SJSA1 (cell line): ENCODE measurements around the gene CRTAP. TPM values are rescaled to one million over a fixed set of nuclear protein-coding genes. Genes with fewer than 3 reads are reported as not detected.
"Not testable (repeated sequence)": the region's sequence is repeated elsewhere in the genome, so short reads cannot be mapped to it uniquely, and the experiment has no call there.

Experiments
- DNase-seq, 2 experiments: peaks; one replicate each; pipeline ENCODE4 v3.0.0-alpha.2; 2015 to 2020; ENCODE audit warnings: low spot score in 2 of 2, low read depth in 1 of 2
- H3K27ac ChIP-seq: fragments of 250-450 bp; sonication (Bioruptor Pico); 2 replicates; pipeline ENCODE4 v1.5.1; 2020; ENCODE audit warnings: mild to moderate bottlenecking, moderate library complexity
- H3K27me3 ChIP-seq: fragments of 250-450 bp; sonication (Bioruptor Pico); replicated peaks from 2 replicates; pipeline ENCODE4 v1.5.1; 2020; ENCODE audit warnings: mild to moderate bottlenecking, moderate library complexity
- H3K36me3 ChIP-seq: fragments of 250-450 bp; sonication (Bioruptor Pico); 2 replicates; pipeline ENCODE4 v1.5.1; 2020; ENCODE audit warnings: mild to moderate bottlenecking
- H3K4me1 ChIP-seq: fragments of 250-450 bp; sonication (Bioruptor Pico); replicated peaks from 2 replicates; pipeline ENCODE4 v1.6.1; 2021; ENCODE audit warnings: mild to moderate bottlenecking
- H3K4me3 ChIP-seq: fragments of 250-450 bp; sonication (Bioruptor Pico); 2 replicates; pipeline ENCODE4 v1.5.1; 2020; ENCODE audit warnings: mild to moderate bottlenecking
- H3K9me3 ChIP-seq: fragments of 250-450 bp; sonication (Bioruptor Pico); replicated peaks from 2 replicates; pipeline ENCODE4 v1.5.1; 2020; ENCODE audit warnings: mild to moderate bottlenecking
- total RNA-seq: library from RNA; depleted of rRNA; stranded (reverse); fragments of >200 nt; shearing (Covaris generic); gene quantifications from 2 replicates; pipeline ENCODE4 v1.2.3, GENCODE V29; 2014; rRNA removed

Gene CRTAP
- total RNA-seq = 116 and 189 TPM in 2 replicates

DNA sequence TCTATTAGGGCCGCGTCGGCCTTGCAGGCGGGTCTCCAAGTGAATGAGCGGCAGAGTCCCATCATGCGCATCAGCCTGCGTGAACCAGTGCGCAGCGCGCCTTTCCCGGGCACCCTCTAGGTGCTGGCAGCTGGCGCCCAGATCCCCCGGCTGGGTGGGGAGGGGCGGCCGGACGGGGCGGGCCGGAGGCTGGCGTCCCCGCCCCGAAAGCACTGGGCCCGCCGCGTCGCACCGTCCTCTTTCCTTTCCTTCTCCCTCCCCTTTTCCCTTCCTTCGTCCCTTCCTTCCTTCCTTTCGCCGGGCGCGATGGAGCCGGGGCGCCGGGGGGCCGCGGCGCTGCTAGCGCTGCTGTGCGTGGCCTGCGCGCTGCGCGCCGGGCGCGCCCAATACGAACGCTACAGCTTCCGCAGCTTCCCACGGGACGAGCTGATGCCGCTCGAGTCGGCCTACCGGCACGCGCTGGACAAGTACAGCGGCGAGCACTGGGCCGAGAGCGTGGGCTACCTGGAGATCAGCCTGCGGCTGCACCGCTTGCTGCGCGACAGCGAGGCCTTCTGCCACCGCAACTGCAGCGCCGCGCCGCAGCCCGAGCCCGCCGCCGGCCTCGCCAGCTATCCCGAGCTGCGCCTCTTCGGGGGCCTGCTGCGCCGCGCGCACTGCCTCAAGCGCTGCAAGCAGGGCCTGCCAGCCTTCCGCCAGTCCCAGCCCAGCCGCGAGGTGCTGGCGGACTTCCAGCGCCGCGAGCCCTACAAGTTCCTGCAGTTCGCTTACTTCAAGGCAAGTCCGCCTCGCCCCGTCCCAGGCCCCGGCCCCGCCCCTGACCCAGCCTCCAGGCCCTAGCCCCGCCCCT lies at the start of gene CRTAP:
CRTAP (plus strand) TSS at position 243 of the 850 bp plus-strand sequence; CDS start at position 307, 64 bp downstream.
- H3K9me3 ChIP-seq = no peaks in the 10 kb centered on the region
- H3K4me1 ChIP-seq = peaks cover 17% of the 10 kb centered on the region
- H3K4me3 ChIP-seq = peak within 1 kb of the TSS; percentile 85
- H3K27ac ChIP-seq = peak within 1 kb of the TSS; percentile 62
- no peaks in the 10 kb centered on the region for H3K27me3 ChIP-seq
- peak; percentile 85 to 94 for DNase-seq
- peaks cover 6% of the 10 kb centered on the region for H3K36me3 ChIP-seq

DNA sequence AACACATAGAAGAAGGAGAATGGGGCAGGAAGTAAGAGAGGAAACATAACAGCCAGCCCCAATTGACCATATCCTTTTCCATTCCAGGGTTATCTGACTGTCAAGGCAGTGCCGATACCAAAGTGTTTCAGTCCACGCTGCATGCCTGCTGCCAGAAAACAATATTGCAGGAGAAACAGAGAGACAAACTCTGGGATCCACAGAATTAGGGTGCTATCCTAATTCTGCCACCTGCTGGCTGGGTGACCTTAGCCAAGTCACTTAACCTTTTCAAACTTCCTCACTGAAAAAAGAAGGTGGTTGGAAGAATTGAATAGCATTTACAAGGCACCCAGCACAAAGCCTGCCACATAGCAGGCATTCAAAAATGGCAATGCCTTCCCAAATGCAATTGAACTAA lies 48.9 kb upstream of the CRTAP start:
- Histone ChIP-seq H3K4me3 (no peak overlapping the region), H3K27me3 (no peaks in the 10 kb centered on the region), H3K36me3 (peaks cover 41% of the 10 kb centered on the region), H3K27ac (no peak overlapping the region), H3K4me1 (no peaks in the 10 kb centered on the region), H3K9me3 (no peaks in the 10 kb centered on the region)
- no peak for DNase-seq

DNA sequence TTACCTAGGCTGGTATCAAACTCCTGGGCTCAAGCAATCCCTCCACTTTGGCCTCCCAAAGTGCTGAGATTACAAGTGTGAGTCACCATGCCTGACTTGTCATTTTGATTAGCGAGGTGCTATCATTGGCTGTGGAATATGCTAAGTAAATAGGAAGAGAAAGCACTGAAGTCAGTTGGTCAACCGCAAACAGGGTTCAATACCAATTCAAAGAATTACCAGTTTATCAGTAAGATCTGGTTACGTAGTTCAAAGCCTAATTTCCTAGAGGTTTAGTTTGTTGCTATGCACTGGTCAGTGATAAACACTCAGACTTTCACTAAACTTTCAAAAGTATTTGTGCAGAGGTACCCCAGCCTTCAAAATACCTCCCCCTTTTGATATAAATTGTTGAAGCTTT lies 46.3 kb upstream of the CRTAP start:
- Histone ChIP-seq H3K27me3 (no peaks in the 10 kb centered on the region), H3K4me3 (no peak overlapping the region), H3K4me1 (no peaks in the 10 kb centered on the region), H3K27ac (no peak overlapping the region), H3K36me3 (peaks cover 34% of the 10 kb centered on the region), H3K9me3 (no peaks in the 10 kb centered on the region)
- no peak for DNase-seq

DNA sequence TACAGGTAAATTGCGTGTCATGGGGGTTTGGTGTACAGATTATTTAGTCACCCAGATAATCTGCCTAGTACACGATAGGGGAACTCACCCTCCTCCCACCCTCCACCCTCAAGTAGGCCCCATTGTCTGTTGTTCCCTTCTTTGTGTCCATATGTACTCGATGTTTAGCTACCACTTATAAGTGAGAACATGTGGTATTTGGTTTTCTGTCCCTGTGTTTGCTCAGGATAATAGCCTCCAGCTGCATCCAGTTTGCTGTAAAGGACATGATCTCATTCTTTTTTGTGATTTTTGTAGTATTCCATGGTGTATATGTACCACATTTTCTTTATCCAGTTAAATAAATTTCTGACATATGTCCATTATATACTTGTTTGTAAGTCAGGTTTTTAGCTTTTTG lies 44.0 kb upstream of the CRTAP start:
- H3K27ac ChIP-seq = not testable (repeated sequence)
- peak in 1 of 2 experiments; percentile 10 for DNase-seq

DNA sequence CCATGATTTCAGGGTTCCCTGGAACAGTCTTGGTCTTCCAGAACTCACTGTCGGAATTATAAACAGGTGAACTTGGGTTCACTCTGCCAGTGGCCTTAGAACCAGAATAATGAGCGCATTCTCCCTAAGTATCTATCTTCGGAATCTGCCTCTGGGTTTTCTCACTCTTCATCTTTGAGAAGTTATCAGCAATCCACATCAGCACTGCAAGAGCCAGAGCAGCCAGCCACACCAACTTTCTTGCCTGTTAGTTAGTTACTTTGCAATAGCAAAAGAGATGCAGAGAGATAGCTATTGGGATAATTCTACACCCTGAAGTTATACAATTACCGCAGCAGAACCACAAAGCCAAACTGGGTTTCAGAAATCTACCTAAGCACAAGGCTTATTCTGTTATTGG lies 42.6 kb upstream of the CRTAP start:
- Histone ChIP-seq H3K27ac (no peak overlapping the region), H3K36me3 (peaks cover 23% of the 10 kb centered on the region), H3K4me3 (no peak overlapping the region), H3K9me3 (no peaks in the 10 kb centered on the region), H3K27me3 (no peaks in the 10 kb centered on the region), H3K4me1 (no peaks in the 10 kb centered on the region)
- DNase-seq = no peak

More for the DNA sequence above, 44.0 kb upstream of the CRTAP start:
- peaks cover 26% of the 10 kb centered on the region for H3K36me3 ChIP-seq
- H3K4me3 ChIP-seq, H3K27me3 ChIP-seq, H3K4me1 ChIP-seq, H3K9me3 ChIP-seq: not testable (repeated sequence)

DNA sequence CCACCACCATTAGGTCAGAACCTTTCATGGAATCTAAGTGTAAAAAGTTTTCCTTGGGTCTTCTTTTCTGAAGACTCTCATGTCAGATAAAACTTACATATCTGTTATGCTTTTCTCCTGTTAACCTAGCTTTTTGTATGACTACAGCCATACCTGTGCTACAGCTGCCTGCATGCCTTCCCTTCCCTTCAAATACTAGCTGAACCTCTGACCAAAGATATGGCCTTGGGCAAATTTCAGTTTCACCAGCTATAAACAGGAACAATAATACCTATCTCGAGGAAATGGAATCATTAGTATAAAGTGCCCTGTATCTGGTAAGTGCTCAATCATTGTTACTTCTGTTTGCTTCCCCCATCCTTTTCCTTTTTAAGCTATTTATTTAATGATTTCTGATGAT lies 41.9 kb upstream of the CRTAP start:
- no peak overlapping the region for H3K27ac ChIP-seq
- no peaks in the 10 kb centered on the region for H3K27me3 ChIP-seq
- H3K9me3 ChIP-seq = no peaks in the 10 kb centered on the region
- DNase-seq = no peak
- H3K4me3 ChIP-seq = no peak overlapping the region
- H3K4me1 ChIP-seq = no peaks in the 10 kb centered on the region
- H3K36me3 ChIP-seq = peaks cover 26% of the 10 kb centered on the region

DNA sequence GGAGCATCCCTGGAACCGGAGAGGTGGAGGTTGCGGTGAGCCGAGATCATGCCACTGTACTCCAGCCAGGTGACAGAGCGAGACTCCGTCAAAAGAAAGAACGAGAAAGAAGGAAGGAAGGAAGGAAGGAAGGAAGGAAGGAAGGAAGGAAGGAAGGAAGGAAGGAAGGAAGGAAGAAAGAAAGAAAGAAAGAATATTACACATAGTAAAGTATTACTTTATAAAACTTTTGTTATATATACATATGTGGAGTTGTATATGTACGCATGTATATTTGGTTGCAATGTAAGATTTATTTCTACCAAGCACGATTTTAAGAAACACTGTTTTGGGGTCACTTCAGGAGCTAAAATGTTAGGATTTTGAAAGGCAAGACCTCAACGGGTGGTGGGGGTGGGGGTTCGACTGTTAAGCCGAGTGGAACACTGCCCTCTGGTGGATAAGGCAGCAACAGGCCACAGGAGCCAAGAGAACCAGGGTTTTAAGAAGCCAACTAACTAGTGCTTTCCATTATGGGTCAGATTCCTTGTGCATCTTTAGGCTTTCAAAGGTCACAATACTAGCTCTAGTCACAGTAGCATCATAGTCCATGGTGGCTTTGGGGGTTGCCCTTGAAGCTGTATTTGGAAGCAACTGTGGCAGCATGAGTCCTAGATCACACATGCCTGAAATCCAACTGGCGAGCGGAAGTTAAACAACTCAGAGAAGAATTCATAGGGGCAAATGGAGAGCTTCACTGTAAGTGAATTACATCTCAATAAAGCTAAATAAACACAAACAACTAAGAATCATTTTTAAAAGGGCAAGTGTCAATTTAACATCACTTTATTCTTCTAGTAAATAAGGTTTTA lies 39.4 kb upstream of the CRTAP start:
- no peak overlapping the region for H3K4me3 ChIP-seq
- H3K27me3 ChIP-seq = no peaks in the 10 kb centered on the region
- H3K27ac ChIP-seq = no peak overlapping the region
- DNase-seq = peak; percentile 33 to 66
- no peaks in the 10 kb centered on the region for H3K9me3 ChIP-seq
- no peaks in the 10 kb centered on the region for H3K4me1 ChIP-seq
- H3K36me3 ChIP-seq = peaks cover 11% of the 10 kb centered on the region

DNA sequence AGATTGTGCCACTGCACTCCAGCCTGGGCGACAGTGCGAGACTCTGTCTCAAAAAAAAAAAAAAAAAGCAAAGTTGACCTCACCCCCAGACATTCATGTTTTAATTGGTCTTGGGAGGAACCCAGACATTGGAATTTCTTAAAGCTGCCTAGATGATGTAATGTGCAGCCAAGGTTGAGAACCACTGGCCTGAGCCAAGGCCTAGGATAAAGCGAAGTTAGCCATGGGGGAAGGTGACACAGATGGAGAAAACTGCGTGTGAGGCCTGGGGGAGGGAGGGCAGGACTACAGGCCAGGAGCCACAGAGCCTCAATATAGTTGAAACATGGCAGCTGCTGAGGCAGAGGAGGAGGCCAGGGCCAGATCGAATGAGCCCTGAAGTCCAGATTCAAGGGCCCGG lies 37.8 kb upstream of the CRTAP start:
- no peaks in the 10 kb centered on the region for H3K4me1 ChIP-seq
- no peaks in the 10 kb centered on the region for H3K27me3 ChIP-seq
- H3K9me3 ChIP-seq = no peaks in the 10 kb centered on the region
- no peak for DNase-seq
- peaks cover 8% of the 10 kb centered on the region for H3K36me3 ChIP-seq
- H3K4me3 ChIP-seq = no peak overlapping the region
- no peak overlapping the region for H3K27ac ChIP-seq

DNA sequence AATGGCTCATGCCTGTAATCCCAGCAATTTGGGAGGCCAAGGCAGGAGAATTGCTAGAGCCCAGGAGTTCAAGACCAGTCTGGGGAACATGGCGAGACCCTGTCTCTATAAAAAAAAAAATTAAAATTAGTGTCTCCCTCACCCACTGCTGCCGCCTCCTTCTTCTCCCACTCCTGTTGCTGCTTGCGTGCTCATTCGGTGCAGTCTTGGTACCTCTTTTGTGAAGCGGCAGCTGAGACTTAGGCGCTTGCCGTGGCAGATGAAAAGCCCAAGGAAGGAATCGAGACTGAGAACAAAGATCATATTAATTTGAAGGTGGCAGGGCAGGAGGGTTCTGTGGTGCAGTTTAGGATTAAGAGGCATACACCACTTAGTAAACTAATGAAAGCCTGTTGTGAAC lies 36.9 kb upstream of the CRTAP start:
- H3K4me1 ChIP-seq = no peaks in the 10 kb centered on the region
- no peak for DNase-seq
- H3K27ac ChIP-seq = no peak overlapping the region
- H3K27me3 ChIP-seq = no peaks in the 10 kb centered on the region
- H3K36me3 ChIP-seq = peaks cover 8% of the 10 kb centered on the region
- no peak overlapping the region for H3K4me3 ChIP-seq
- no peaks in the 10 kb centered on the region for H3K9me3 ChIP-seq

DNA sequence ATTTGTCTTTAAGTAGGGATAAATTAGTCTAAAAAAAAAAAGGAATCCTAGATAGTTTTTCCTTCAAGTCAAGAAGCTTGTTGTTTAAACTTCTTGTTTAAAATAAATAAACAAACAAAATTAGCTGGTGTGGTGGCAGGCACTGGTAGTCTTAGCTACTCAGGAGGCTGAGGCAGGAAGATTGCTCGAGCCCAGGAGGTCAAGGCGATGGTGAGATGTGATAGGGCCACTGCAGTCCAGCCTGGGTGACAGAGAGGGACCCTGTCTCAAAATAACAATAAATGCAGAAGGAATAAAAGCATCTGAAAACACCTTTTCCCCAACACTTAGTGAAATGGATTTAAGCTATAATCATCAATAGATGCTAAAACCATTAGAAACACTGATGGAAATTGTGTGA lies 35.8 kb upstream of the CRTAP start:
- no peak for DNase-seq
- peaks cover 4% of the 10 kb centered on the region; the same call in 1 of the 2 replicates for H3K36me3 ChIP-seq
- H3K9me3 ChIP-seq = no peaks in the 10 kb centered on the region
- H3K4me1 ChIP-seq = no peaks in the 10 kb centered on the region
- no peaks in the 10 kb centered on the region for H3K27me3 ChIP-seq
- no peak overlapping the region for H3K27ac ChIP-seq
- no peak overlapping the region for H3K4me3 ChIP-seq

DNA sequence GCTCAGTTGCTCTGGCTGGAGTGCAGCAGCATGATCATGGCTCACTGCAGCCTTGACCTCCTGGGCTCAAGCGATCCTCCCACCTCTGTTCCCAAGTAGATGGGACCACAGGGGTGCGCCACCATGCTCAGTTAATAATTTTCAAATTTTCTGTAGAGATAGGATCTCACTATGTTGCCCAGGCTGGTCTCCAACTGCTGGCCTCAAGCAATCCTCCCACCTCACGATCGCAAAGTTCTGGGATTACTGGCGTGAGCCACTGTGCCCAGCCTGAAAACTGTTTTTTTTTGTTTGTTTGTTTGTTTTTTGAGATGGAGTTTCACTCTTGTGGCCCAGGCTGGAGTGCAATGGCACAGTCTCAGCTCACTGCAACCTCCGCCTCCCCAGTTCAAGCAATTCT lies 34.0 kb upstream of the CRTAP start:
- DNase-seq, H3K4me3 ChIP-seq, H3K9me3 ChIP-seq: not testable (repeated sequence)

DNA sequence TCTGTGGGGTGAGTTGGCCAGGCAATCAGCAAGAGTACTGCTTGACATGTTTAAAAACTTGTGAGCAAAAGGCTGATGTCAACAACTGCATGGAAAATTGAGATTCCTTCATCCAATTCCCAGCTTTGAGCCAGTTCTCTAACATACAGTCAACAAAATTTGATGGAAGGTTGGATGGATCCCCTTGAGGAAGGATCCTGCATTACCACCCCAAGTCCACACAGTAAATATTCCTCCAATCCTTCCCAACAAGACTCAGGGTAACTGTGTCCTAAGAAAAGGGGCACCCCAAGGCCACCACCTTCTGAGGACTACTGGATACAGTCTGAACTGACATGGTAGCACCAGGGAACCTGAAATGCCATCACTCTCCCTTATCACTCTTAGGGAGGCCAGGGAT lies 32.0 kb upstream of the CRTAP start:
- Histone ChIP-seq H3K9me3 (no peaks in the 10 kb centered on the region), H3K4me3 (no peak overlapping the region), H3K27ac (no peak overlapping the region), H3K4me1 (no peaks in the 10 kb centered on the region), H3K27me3 (no peaks in the 10 kb centered on the region), H3K36me3 (no peaks in the 10 kb centered on the region)
- no peak for DNase-seq

More for the DNA sequence above, 34.0 kb upstream of the CRTAP start:
- not testable (repeated sequence) for H3K4me1 ChIP-seq, H3K36me3 ChIP-seq, H3K27me3 ChIP-seq, H3K27ac ChIP-seq

DNA sequence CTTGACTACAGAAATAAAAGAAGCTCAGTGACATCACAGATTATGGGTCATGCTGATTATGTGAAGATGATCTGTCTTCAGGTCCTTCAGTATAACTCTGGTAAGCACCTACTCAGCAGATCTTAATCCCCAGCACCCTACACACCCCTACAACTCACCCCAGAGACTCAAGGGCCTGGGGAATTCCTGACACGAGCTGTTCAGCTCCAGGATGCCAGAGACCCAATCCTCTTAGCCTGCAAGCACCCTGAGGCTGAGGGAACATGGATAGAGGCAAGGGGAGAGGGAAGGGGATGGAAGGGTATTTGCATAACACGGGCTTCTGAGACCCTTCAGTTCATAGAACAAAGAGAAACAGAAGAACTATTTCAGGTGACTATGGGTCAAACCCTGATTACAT lies 29.9 kb upstream of the CRTAP start:
- Histone ChIP-seq H3K27ac (no peak overlapping the region), H3K36me3 (0 out of 2 replicates have a peak, but pooled peaks cover 2% of the 10 kb centered on the region), H3K4me3 (no peak overlapping the region), H3K9me3 (no peaks in the 10 kb centered on the region), H3K4me1 (no peaks in the 10 kb centered on the region), H3K27me3 (no peaks in the 10 kb centered on the region)
- DNase-seq = no peak

DNA sequence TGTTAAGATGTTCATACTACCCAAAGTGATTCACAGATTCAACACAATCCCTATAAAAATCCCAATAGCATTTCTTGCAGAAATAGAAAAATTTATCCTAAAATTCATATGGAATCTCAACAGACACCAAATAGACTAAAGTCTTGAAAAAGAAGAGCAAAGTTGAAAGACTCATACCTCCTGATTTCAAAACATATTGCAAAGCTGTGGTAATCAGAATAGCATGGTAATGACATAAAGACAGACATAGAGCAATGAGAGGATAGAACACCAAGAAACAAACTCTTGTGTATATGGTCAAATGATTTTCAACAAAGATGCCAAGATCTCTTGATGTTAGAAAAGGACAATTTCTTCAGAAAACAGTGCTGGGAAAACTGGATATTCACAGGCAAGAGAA lies 25.1 kb upstream of the CRTAP start:
- H3K27me3 ChIP-seq = no peaks in the 10 kb centered on the region

More for the DNA sequence above, 25.1 kb upstream of the CRTAP start:
- H3K4me1 ChIP-seq = no peaks in the 10 kb centered on the region
- H3K9me3 ChIP-seq = no peaks in the 10 kb centered on the region
- DNase-seq = no peak
- no peak overlapping the region for H3K4me3 ChIP-seq
- H3K36me3 ChIP-seq = peaks cover 42% of the 10 kb centered on the region
- no peak overlapping the region for H3K27ac ChIP-seq
